ENCODE data around the gene TRIM27.
"Not testable (repeated sequence)": the region's sequence is repeated elsewhere in the genome, so short reads cannot be mapped to it uniquely, and the experiment has no call there.

TRIM27 gene

GRCh38 chr6:28858963-28859362 is 64.8 kb downstream of the TRIM27 start:
- H3K9ac ChIP-seq: no peak overlapping the region
- H3K4me3 ChIP-seq (IDR thresholded peaks at IDR 0.05; ENCODE audit: insufficient read depth, low read depth, low read length): no peak overlapping the region
- no peaks in the 10 kb centered on the region for H3K4me1 ChIP-seq (ENCODE audit: low read depth, poor library complexity, severe bottlenecking)
- H3K36me3 ChIP-seq (ENCODE audit: insufficient read depth): no peaks in the 10 kb centered on the region
- no peak overlapping the region for H3K4me2 ChIP-seq
- H3K79me2 ChIP-seq (ENCODE audit: insufficient read depth, low read depth): no peaks in the 10 kb centered on the region
- H2AFZ ChIP-seq (ENCODE audit: low read depth): no peak overlapping the region
- no peak overlapping the region for H3K27ac ChIP-seq
- H3K27me3 ChIP-seq (ENCODE audit: insufficient read depth, low read depth): no peaks in the 10 kb centered on the region
- H4K20me1 ChIP-seq (ENCODE audit: insufficient read depth): no peaks in the 10 kb centered on the region
- TF ChIP-seq CTCF (conservative IDR thresholded peaks at IDR 0.05; ENCODE audit: low read depth, low read length): no peak

- H3K9ac ChIP-seq: no peak overlapping the region
Measured at GRCh38 chr6:28856620-28857005, 67.2 kb downstream of the TRIM27 start.

GRCh38 chr6:28854405-28854804 is 69.4 kb downstream of the TRIM27 start:
- not testable (repeated sequence) for H3K27ac ChIP-seq; H3K79me2 ChIP-seq (ENCODE audit: insufficient read depth, low read depth); H3K4me3 ChIP-seq (IDR thresholded peaks at IDR 0.05; ENCODE audit: insufficient read depth, low read depth, low read length); H4K20me1 ChIP-seq (ENCODE audit: insufficient read depth); H3K4me2 ChIP-seq; H3K36me3 ChIP-seq (ENCODE audit: insufficient read depth); H3K9ac ChIP-seq; H2AFZ ChIP-seq (ENCODE audit: low read depth); H3K27me3 ChIP-seq (ENCODE audit: insufficient read depth, low read depth); H3K4me1 ChIP-seq (ENCODE audit: low read depth, poor library complexity, severe bottlenecking)

More at GRCh38 chr6:28856620-28857005, 67.2 kb downstream of the TRIM27 start:
- no peak overlapping the region for H2AFZ ChIP-seq (ENCODE audit: low read depth)
- H3K4me1 ChIP-seq (ENCODE audit: low read depth, poor library complexity, severe bottlenecking): no peaks in the 10 kb centered on the region
- H3K4me3 ChIP-seq (IDR thresholded peaks at IDR 0.05; ENCODE audit: insufficient read depth, low read depth, low read length): no peak overlapping the region
- no peaks in the 10 kb centered on the region for H4K20me1 ChIP-seq (ENCODE audit: insufficient read depth)
- TF ChIP-seq CTCF (conservative IDR thresholded peaks at IDR 0.05; ENCODE audit: low read depth, low read length): no peak
- H3K79me2 ChIP-seq (ENCODE audit: insufficient read depth, low read depth): no peaks in the 10 kb centered on the region
- no peak overlapping the region for H3K4me2 ChIP-seq
- H3K27ac ChIP-seq: no peak overlapping the region
- no peaks in the 10 kb centered on the region for H3K36me3 ChIP-seq (ENCODE audit: insufficient read depth)
- no peaks in the 10 kb centered on the region for H3K27me3 ChIP-seq (ENCODE audit: insufficient read depth, low read depth)

Measured in KMS-11 (cell line).